ENCODE measurements around the gene MKKS.
A peak's percentile ranks its signal among the peaks of the same experiment; 100 is the strongest.

The MKKS gene

GRCh38 chr20:10366898-10367692 lies 66.9 kb downstream of the MKKS start:
- no peak for TF ChIP-seq CTCF (IDR thresholded peaks at IDR 0.05; ENCODE audit: insufficient read depth, low read depth, low read length, missing control alignments)
- H3K4me3 ChIP-seq (ENCODE audit: low read length): no peak overlapping the region
- no peak for DNase-seq (ENCODE audit: low read depth)

GRCh38 chr20:10362674-10363073 lies 71.3 kb downstream of the MKKS start:
- no peak for TF ChIP-seq CTCF (IDR thresholded peaks at IDR 0.05; ENCODE audit: insufficient read depth, low read depth, low read length, missing control alignments)
- H3K4me3 ChIP-seq (ENCODE audit: low read length): no peak overlapping the region
- no peak for DNase-seq (ENCODE audit: low read depth)

- no peak for TF ChIP-seq CTCF (IDR thresholded peaks at IDR 0.05; ENCODE audit: insufficient read depth, low read depth, low read length, missing control alignments)
- DNase-seq (ENCODE audit: low read depth): no peak
These were observed 73.1 kb downstream of the MKKS start for GRCh38 chr20:10360878-10361277.

GRCh38 chr20:10359621-10360040 lies 74.4 kb downstream of the MKKS start:
- no peak overlapping the region for H3K4me3 ChIP-seq (ENCODE audit: low read length)
- no peak for TF ChIP-seq CTCF (IDR thresholded peaks at IDR 0.05; ENCODE audit: insufficient read depth, low read depth, low read length, missing control alignments)
- no peak for DNase-seq (ENCODE audit: low read depth)

More at GRCh38 chr20:10360878-10361277, 73.1 kb downstream of the MKKS start:
- no peak overlapping the region for H3K4me3 ChIP-seq (ENCODE audit: low read length)

DNA sequence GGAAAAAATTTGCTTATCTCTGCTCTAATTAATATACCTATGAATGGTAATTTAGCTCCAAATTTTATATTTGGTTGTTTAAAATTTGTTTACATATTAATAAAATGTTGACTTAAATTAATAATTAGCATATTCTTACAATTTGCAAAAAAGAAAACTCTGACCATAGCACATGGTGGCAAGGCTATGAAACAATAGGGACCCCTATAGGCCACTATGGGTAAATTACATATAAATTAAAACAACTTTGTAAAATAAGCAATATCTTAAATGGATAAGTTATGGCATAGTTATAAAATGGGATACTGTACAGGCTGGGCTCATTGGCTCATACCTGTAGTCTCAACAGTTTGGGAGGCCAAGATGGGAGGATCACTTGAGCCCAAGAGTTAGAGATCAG lies 76.0 kb downstream of the MKKS start:
- no peak for DNase-seq (ENCODE audit: low read depth)
- H3K4me3 ChIP-seq (ENCODE audit: low read length): no peak overlapping the region
- peak; percentile 30 for TF ChIP-seq CTCF (IDR thresholded peaks at IDR 0.05; ENCODE audit: insufficient read depth, low read depth, low read length, missing control alignments)

DNA sequence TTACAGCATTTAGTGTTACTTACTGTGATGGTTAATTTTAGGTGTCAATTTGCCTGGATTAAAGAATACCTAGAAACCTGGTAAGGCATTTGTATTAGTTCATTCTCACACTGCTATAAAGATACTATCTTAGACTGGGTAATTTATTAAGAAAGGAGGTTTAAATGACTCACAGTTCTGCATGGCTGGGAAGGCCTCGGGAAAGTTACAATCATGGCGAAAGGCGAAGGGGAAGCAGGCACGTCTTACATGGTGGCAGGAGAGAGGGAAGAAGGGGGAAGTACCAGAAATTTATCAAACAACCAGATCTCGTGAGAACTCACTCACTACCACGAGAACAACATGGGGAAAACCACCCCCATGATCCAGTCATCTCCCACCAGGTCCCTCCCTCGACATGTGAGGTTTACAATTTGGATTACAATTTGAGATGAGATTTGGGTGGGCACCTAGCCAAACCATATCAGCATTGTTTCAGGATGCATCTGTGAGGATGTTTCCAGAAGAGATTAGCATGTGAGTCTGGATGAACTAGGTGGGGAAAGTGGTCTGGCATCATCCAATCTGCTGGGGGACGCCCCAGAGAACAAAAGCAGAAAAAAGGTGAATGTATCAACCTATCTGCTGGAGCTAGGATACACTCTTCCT lies 76.8 kb downstream of the MKKS start:
- DNase-seq (ENCODE audit: low read depth): no peak
- H3K4me3 ChIP-seq (ENCODE audit: low read length): no peak overlapping the region
- no peak for TF ChIP-seq CTCF (IDR thresholded peaks at IDR 0.05; ENCODE audit: insufficient read depth, low read depth, low read length, missing control alignments)
